Fibroblast of lung (primary cell): ENCODE measurements around the gene MEF2D. TPM values are rescaled to one million over a fixed set of nuclear protein-coding genes. Genes with fewer than 3 reads are reported as not detected.

Experiments used
- DNase-seq, 2 donors: peaks; one replicate each; pipeline versions ENCODE4 v3.0.0 to v3.0.0-alpha.2; 2010; ENCODE audit warnings: low read depth in 2 of 2
- H2AFZ ChIP-seq: 2 replicates; pipeline ENCODE4 v1.5.1; 2012; ENCODE audit warnings: low read length, control low read depth, inconsistent platforms
- H3K27ac ChIP-seq: 2 replicates; pipeline ENCODE4 v1.5.1; 2011; ENCODE audit warnings: low read length, control low read depth; ENCODE audit not compliant: insufficient read depth
- H3K27me3 ChIP-seq: 2 replicates; pipeline ENCODE4 v1.5.1; 2011; ENCODE audit warnings: mild to moderate bottlenecking, low read length; ENCODE audit not compliant: control insufficient read depth, insufficient read depth
- H3K36me3 ChIP-seq: 2 replicates; pipeline ENCODE4 v1.5.1; 2011; ENCODE audit warnings: low read length; ENCODE audit not compliant: control insufficient read depth, insufficient read depth
- H3K4me1 ChIP-seq: 2 replicates; pipeline ENCODE4 v1.5.1; 2011; ENCODE audit warnings: low read length; ENCODE audit not compliant: control insufficient read depth, insufficient read depth; ENCODE audit errors: extremely low read depth
- H3K4me2 ChIP-seq: 2 replicates; pipeline ENCODE4 v1.5.1; 2011; ENCODE audit warnings: low read length, control low read depth; ENCODE audit not compliant: insufficient read depth; ENCODE audit errors: extremely low read depth
- H3K4me3 ChIP-seq, 4 experiments: fragments of 200-600 bp in 1 of 4; sonication (generic) in 1 of 4; replicated peaks in 1 of 4; 2 replicates each; pipeline ENCODE4 v1.5.1; 2011 to 2016; ENCODE audit warnings: low read length in 4 of 4, low read depth in 3 of 4, mild to moderate bottlenecking in 3 of 4, control low read depth in 2 of 4, inconsistent platforms in 1 of 4, mixed read lengths in 1 of 4; ENCODE audit not compliant: insufficient read depth in 1 of 4; ENCODE audit errors: control extremely low read depth in 1 of 4
- H3K79me2 ChIP-seq: 2 replicates; pipeline ENCODE4 v1.5.1; 2012; ENCODE audit warnings: mild to moderate bottlenecking, low read length, inconsistent platforms; ENCODE audit not compliant: control insufficient read depth, insufficient read depth
- H3K9ac ChIP-seq: 2 replicates; pipeline ENCODE4 v1.5.1; 2011; ENCODE audit warnings: mild to moderate bottlenecking, low read length, control low read depth; ENCODE audit not compliant: insufficient read depth
- H3K9me3 ChIP-seq: 2 replicates; pipeline ENCODE4 v1.5.1; 2012; ENCODE audit warnings: low read depth, low read length; ENCODE audit not compliant: control insufficient read depth, insufficient read depth
- H4K20me1 ChIP-seq: 2 replicates; pipeline ENCODE4 v1.5.1; 2011; ENCODE audit warnings: low read length; ENCODE audit not compliant: control insufficient read depth, insufficient read depth; ENCODE audit errors: extremely low read depth
- EZH2 ChIP-seq: IDR thresholded peaks from 2 replicates; pipeline ENCODE4 v1.5.1; 2012; ENCODE audit warnings: low read length, control low read depth, mild to moderate bottlenecking; ENCODE audit errors: missing control alignments
- polyA plus RNA-seq, 2 donors: library from polyadenylated mRNA; depleted of rRNA in 1 of 2; stranded (reverse) in 1 of 2; unstranded in 1 of 2; fragments of >200 nt; gene quantifications; 2 replicates each; pipeline ENCODE4 v1.2.1, GENCODE V29; 2011 to 2012; ENCODE audit warnings: missing spikeins in 1 of 2
- total RNA-seq: library from RNA; depleted of rRNA; stranded (reverse); fragments of >200 nt; gene quantifications from 2 replicates; pipeline ENCODE4 v1.2.1, GENCODE V29; 2014
- TF ChIP-seq, protein P1 (sequence below), 2 donors: IDR thresholded peaks in 1 of 2; conservative IDR thresholded peaks in 1 of 2; 1 replicate in 1 of 2; 2 replicates in 1 of 2; pipeline ENCODE4 v1.5.1; 2011 to 2012; ENCODE audit warnings: low read length in 2 of 2, control low read depth in 1 of 2, inconsistent platforms in 1 of 2, low read depth in 1 of 2, mild to moderate bottlenecking in 1 of 2

The MEF2D gene
- total and polyA plus RNA-seq, 2 donors (not counting 1 experiment from before 2014, with no cell fraction given) = 9.9 to 12.7 TPM

- no peak overlapping the region for H3K4me2 ChIP-seq
- no peaks in the 10 kb centered on the region for H3K9me3 ChIP-seq
- no peak overlapping the region for H3K9ac ChIP-seq
- no peaks in the 10 kb centered on the region for H3K36me3 ChIP-seq
- H3K79me2 ChIP-seq = no peaks in the 10 kb centered on the region
- H3K4me3 ChIP-seq = no peak overlapping the region
- H4K20me1 ChIP-seq = no peaks in the 10 kb centered on the region
- no peak overlapping the region for H3K27ac ChIP-seq
- H2AFZ ChIP-seq = no peak overlapping the region
- DNase-seq = no peak
- TF ChIP-seq EZH2 = no peak
- TF ChIP-seq, protein P1, sequence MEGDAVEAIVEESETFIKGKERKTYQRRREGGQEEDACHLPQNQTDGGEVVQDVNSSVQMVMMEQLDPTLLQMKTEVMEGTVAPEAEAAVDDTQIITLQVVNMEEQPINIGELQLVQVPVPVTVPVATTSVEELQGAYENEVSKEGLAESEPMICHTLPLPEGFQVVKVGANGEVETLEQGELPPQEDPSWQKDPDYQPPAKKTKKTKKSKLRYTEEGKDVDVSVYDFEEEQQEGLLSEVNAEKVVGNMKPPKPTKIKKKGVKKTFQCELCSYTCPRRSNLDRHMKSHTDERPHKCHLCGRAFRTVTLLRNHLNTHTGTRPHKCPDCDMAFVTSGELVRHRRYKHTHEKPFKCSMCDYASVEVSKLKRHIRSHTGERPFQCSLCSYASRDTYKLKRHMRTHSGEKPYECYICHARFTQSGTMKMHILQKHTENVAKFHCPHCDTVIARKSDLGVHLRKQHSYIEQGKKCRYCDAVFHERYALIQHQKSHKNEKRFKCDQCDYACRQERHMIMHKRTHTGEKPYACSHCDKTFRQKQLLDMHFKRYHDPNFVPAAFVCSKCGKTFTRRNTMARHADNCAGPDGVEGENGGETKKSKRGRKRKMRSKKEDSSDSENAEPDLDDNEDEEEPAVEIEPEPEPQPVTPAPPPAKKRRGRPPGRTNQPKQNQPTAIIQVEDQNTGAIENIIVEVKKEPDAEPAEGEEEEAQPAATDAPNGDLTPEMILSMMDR (conservative IDR thresholded peaks at IDR 0.05 in 1 of 2, IDR thresholded peaks at IDR 0.05 in 1 of 2; ENCODE audit: low read depth in 1 of 2, low read length in 2 of 2) = no peak
- no peaks in the 10 kb centered on the region for H3K4me1 ChIP-seq
- H3K27me3 ChIP-seq = peaks cover 79% of the 10 kb centered on the region
Observed at GRCh38 chr1:156430303-156430702, 70.3 kb downstream of the MEF2D start.

DNA sequence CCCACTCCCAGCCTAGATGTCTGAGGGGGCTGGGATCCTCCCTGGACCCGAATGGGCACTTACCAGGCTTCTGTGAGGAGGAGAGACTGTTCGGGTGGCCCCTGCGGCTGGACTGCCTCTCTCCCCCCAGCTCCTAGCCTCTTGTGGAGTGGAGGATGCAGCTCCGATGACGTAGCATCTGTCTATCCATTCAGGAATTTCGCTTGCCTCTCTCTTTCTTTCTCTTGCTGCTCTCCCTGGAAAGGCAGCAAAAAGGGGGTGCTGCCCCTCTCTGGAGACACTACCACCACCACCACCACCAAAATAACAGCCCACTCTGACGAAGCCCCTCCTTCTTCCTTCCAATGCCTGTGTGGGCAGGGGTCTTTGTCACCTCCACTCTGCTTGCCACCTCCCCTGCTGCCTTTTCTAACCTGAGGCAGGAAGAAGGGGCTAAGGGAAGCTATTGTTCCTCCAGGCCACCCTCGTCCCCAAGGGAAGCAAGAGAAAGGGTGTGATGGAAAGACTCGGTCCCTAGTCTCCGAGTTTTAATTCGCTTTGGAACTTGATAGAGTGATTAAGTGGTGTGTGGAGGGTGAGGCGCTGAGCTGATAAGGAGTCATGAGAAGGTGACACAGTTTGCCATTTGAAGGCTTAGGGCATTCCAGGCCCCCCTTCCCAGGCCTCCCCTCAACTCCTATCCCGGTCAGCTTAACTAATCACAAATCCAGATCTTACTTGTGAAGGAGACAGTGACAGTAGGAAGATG lies 71.1 kb downstream of the MEF2D start:
- no peaks in the 10 kb centered on the region for H3K36me3 ChIP-seq
- H3K9me3 ChIP-seq = no peaks in the 10 kb centered on the region
- peaks cover 79% of the 10 kb centered on the region for H3K27me3 ChIP-seq
- no peaks in the 10 kb centered on the region for H4K20me1 ChIP-seq
- no peaks in the 10 kb centered on the region for H3K4me1 ChIP-seq
- no peaks in the 10 kb centered on the region for H3K79me2 ChIP-seq
- H3K4me3 ChIP-seq = no peak overlapping the region
- H3K27ac ChIP-seq = no peak overlapping the region
- no peak overlapping the region for H2AFZ ChIP-seq
- no peak for DNase-seq
- H3K9ac ChIP-seq = no peak overlapping the region
- no peak overlapping the region for H3K4me2 ChIP-seq
- TF ChIP-seq EZH2 = no peak
- TF ChIP-seq, protein P1 (conservative IDR thresholded peaks at IDR 0.05 in 1 of 2, IDR thresholded peaks at IDR 0.05 in 1 of 2; ENCODE audit: low read depth in 1 of 2, low read length in 2 of 2) = no peak

DNA sequence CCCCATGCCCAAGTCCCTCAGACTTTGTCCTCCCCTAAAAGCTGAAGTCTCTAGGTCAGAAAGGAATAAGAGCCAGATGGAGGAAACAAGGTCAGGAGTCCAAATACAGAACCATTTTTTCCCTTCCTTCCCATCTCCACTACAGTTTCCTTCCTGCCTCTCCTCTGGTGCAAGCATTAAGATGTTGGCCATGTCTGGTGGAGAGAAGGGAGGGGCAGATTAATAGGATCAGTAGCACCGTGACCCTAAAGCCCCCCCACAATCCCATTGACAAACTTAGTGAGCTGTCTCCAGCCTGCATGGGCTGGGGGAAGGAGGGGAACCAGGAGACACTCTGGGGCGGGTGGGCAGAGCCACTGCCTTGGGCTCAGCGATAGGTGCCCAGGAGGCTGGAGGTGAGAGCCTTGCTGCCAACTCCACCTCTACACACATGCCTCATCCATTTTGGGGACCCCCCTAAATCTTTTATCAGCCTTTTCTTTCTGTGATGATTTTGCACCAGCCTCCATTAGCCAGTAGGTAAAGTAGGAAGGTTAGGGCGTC lies 71.8 kb downstream of the MEF2D start:
- Histone ChIP-seq H2AFZ (no peak overlapping the region), H3K79me2 (no peaks in the 10 kb centered on the region), H3K9ac (no peak overlapping the region), H3K4me2 (no peak overlapping the region), H3K27me3 (peaks cover 77% of the 10 kb centered on the region), H3K4me3 (no peak overlapping the region), H3K36me3 (no peaks in the 10 kb centered on the region), H3K9me3 (no peaks in the 10 kb centered on the region), H3K27ac (no peak overlapping the region), H3K4me1 (no peaks in the 10 kb centered on the region), H4K20me1 (no peaks in the 10 kb centered on the region)
- TF ChIP-seq EZH2 = peak; percentile 57
- TF ChIP-seq, protein P1 (conservative IDR thresholded peaks at IDR 0.05 in 1 of 2, IDR thresholded peaks at IDR 0.05 in 1 of 2; ENCODE audit: low read depth in 1 of 2, low read length in 2 of 2) = no peak
- no peak for DNase-seq
